Right ventricle myocardium superior (tissue), 1 donor: Measurements from ENCODE around the gene NEBL. TPM values are rescaled to one million over a fixed set of nuclear protein-coding genes. Genes with fewer than 3 reads are reported as not detected.

Experiments used
- ATAC-seq: fragments of 200-7000 bp; cut with Tn5 transposase; one replicate; pipeline ENCODE4 v1.9.1; 2020; ENCODE audit warnings: mild to moderate bottlenecking; ENCODE audit not compliant: poor library complexity
- DNase-seq: peaks from one replicate; pipeline ENCODE4 v3.0.0-alpha.2; 2020
- intact Hi-C: fragments of 100-400 bp; cut with DNase I; formaldehyde crosslinking; loops from one replicate; pipeline ENCODE4 v1.11.2; 2022
- total RNA-seq: library from RNA; stranded (reverse); fragmentation: NEBNext Ultra II Directional; extraction: Animal tissue kit (Norgen Biotek cat#: 25700); gene quantifications from one replicate; pipeline ENCODE4 v1.2.1, GENCODE V29; 2021
- donor health status: DM: no; HTN: yes; CAD: no; lungs with severe emphysema.

The NEBL gene
- total RNA-seq, 1 donor from 2014 or later = 623 TPM

DNA sequence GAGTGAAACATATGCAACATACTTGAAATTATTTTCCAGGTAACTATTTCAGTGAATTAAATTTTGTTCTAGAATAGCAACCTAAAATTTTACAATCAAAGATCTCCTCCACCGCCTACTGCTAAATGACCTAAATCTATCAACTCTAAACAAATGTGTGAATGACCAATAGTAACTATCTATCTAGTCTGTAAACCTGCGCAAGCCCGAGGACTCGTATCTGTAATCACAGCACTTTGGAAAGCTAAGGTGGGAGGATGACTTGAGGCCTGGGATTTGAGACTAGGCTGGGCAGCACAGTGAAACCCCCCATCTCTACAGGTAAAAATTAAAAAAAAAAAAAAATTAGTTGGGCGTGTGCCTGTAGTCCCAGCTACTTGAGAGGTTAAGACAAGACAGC, 83.0 kb downstream of the NEBL start:
- no peak for ATAC-seq
- DNase-seq = no peak
- intact Hi-C loops = no loop called here

DNA sequence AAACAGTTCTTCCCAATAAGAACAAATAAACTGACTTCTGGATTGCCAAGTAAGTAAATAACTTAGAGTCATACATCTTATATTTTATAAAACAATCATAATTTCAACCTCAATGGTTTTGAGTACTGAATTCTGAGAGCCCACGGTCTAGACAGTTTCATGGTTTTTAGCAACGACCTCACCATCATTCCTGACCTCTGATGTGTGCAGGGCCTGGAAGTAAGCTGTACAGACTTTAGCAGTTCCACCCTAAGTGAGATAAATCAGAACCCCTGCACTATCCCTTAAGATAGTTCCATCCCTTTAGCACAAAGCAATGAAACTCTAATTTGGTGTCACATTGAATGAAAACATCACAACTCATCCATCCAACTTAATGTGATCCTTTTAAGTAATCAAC, 86.0 kb downstream of the NEBL start:
- intact Hi-C loops = no loop called here
- ATAC-seq = no peak
- DNase-seq = no peak

DNA sequence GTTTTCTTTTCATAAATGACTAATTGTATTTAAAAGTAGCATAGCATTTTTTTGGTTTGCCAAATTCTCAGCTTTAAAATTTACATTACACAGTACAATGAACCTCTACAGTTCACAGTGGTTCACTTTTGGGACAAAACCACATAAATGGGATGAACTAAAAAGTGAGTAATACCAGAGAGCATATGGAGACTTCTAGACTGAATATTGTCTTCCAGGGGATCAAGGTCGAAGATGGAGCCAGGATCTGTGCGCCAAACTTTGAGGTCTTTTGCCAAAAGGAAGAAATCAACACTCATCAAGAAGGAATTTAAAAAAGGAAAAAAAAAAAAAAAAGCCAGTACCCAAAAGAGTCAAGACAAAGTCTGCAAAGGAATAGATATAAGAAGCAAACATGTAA, 87.5 kb downstream of the NEBL start:
- no peak for DNase-seq
- ATAC-seq = no peak
- intact Hi-C loops = no loop called here

DNA sequence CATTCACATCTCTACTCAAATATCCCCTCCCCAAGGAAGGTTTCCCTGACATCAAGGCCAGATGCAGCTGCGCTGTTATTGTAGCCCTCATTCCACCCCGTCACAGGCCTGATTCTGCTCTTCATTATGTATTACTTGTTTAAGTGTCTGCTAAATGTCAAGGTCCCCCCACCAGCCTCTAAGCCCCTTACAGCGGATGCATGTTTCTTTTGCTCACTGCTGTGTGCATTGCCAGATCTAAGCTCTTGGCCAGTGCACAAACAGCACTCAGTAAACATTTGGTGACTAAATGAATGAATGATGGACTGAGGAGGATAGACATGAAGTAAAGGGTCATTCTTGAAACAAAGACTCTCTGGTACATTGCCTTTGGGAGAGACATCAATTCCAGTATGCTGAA, 90.6 kb downstream of the NEBL start:
- intact Hi-C loops = no loop called here
- ATAC-seq = no peak
- no peak for DNase-seq

- DNase-seq (no peak), ATAC-seq (no peak)
- intact Hi-C loops = no loop called here
These were observed 99.8 kb downstream of the NEBL start for GRCh38 chr10:20797290-20797689.

GRCh38 chr10:20795391-20795790, 101.7 kb downstream of the NEBL start:
- no peak for ATAC-seq
- intact Hi-C loops = no loop called here

DNA sequence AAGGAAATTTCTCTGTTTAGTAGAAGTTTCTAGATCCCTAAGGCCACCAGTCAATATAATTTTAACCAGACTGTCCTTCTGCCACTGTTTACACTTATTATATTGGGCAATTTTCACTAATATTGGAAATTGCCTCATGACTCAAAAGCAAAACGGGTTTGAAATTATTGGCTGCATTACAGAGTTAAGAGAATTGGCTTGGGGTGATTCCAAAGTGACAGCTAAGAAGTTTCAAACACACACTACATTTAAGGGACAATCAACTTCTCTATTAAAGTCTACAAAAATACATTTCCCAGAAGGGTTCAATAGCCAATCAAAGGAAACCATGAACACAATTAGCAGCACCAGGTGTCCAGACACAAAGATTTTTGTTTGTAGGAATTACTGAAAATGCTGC, 111.9 kb downstream of the NEBL start:
- no peak for ATAC-seq
- DNase-seq = no peak

More at GRCh38 chr10:20795391-20795790, 101.7 kb downstream of the NEBL start:
- DNase-seq = no peak

DNA sequence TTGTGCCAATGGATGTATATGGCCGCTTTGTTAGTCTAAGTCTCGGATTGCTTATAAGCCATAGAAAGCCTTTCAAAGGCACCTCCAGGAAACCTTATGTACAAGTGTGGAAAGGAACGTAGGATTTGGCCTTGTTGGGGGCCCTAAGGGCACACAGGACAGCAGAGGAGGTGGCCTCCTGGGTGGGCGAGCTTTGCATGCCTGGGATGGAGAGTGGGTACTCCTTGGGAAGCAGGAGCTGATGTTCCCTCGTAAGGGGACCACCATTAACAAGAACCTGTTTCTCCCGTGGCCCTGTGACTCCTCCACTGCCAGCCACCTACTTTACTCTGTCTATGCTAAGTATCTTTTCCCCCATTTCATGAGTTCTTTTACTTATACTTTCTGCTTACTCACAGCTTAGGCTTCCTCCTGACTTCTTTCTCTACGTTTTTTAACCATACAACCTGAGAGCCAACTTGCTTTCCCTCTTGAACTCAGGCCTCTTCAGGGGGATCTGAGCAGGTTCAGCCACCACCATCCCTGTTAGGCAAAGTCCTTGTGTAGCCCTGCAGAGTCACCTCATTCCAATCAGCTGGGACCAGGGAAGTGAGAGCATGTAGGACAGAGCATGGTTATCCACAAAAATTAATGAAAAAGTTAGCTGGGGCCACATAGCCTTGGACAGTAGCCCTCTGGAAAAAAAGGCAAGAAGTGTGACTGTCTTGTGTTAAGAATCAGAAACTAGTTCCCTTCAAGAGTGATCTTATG, 118.9 kb downstream of the NEBL start:
- ATAC-seq = peak; percentile 33
- intact Hi-C loops = no loop called here

More for the DNA sequence above, 111.9 kb downstream of the NEBL start:
- intact Hi-C loops = no loop called here

GRCh38 chr10:20776384-20777118, 120.6 kb downstream of the NEBL start:
- ATAC-seq (no peak), DNase-seq (no peak)
- intact Hi-C loops = no loop called here

More for the DNA sequence above, 118.9 kb downstream of the NEBL start:
- no peak for DNase-seq

GRCh38 chr10:20771051-20771450, 126.1 kb downstream of the NEBL start:
- no peak for ATAC-seq
- intact Hi-C loops = no loop called here

GRCh38 chr10:20769481-20769880, 127.6 kb downstream of the NEBL start:
- ATAC-seq = no peak
- intact Hi-C loops = loop anchor here (10.0 kb wide), 1 partner anchor 955 kb away; the partner anchor contains the start of gene PLXDC2
- no peak for DNase-seq

More at GRCh38 chr10:20771051-20771450, 126.1 kb downstream of the NEBL start:
- DNase-seq = no peak

- ATAC-seq (peak; percentile 54), DNase-seq (no peak)
- intact Hi-C loops = loop anchor here (10.0 kb wide), 1 partner anchor 954 kb away; the partner anchor contains the start of gene PLXDC2
These were observed 128.3 kb downstream of the NEBL start for GRCh38 chr10:20768843-20769242.

- no peak for DNase-seq
- no peak for ATAC-seq
- intact Hi-C loops = loop anchor here (10.0 kb wide), 1 partner anchor 952 kb away; the partner anchor contains the start of gene PLXDC2
These were observed 130.1 kb downstream of the NEBL start for GRCh38 chr10:20767028-20767427.

DNA sequence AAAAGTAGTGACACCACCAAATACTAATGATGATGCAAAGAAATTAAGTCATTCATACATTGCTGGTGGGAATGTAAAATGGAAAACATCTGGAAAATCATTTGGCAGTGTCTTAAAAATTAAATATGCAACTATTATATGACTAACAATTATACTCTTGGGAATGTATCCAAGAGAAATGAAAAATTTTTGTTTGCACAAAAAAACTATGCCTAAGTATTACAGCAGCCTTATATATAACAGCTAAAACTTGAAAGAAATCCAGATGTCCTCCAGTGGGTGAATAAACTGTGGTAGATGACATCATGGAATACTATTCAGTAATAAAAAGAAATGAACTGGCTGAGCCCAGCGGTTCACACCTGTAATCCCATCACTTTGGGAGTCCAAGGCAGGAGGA, 132.0 kb downstream of the NEBL start:
- no peak for DNase-seq
- intact Hi-C loops = loop anchor here (10.0 kb wide), 1 partner anchor 950 kb away; the partner anchor contains the start of gene PLXDC2
- no peak for ATAC-seq

GRCh38 chr10:20760460-20760859, 136.7 kb downstream of the NEBL start:
- intact Hi-C loops = loop anchor here (10.0 kb wide), 1 partner anchor 946 kb away; the partner anchor contains the start of gene PLXDC2

GRCh38 chr10:20748551-20748950, 148.6 kb downstream of the NEBL start:
- no peak for DNase-seq
- no peak for ATAC-seq
- intact Hi-C loops = no loop called here

More at GRCh38 chr10:20760460-20760859, 136.7 kb downstream of the NEBL start:
- no peak for DNase-seq
- ATAC-seq = no peak

GRCh38 chr10:20747782-20748181, 149.3 kb downstream of the NEBL start:
- no peak for DNase-seq
- ATAC-seq = no peak
- intact Hi-C loops = no loop called here

GRCh38 chr10:20746856-20747255, 150.3 kb downstream of the NEBL start:
- no peak for DNase-seq
- no peak for ATAC-seq
- intact Hi-C loops = no loop called here

GRCh38 chr10:20745556-20746375, 151.3 kb downstream of the NEBL start:
- intact Hi-C loops = no loop called here
- ATAC-seq = no peak
- no peak for DNase-seq
